HG03097 (cell line): ENCODE data around the gene MYL2.
"Not testable (repeated sequence)": the region's sequence is repeated elsewhere in the genome, so short reads cannot be mapped to it uniquely, and the experiment has no call there.

Experiments
- ATAC-seq: cut with Tn5 transposase; IDR thresholded peaks from one replicate; pipeline ENCODE4 v1.9.1; 2021; ENCODE audit not compliant: unreplicated experiment, low FRiP score

The MYL2 gene

DNA sequence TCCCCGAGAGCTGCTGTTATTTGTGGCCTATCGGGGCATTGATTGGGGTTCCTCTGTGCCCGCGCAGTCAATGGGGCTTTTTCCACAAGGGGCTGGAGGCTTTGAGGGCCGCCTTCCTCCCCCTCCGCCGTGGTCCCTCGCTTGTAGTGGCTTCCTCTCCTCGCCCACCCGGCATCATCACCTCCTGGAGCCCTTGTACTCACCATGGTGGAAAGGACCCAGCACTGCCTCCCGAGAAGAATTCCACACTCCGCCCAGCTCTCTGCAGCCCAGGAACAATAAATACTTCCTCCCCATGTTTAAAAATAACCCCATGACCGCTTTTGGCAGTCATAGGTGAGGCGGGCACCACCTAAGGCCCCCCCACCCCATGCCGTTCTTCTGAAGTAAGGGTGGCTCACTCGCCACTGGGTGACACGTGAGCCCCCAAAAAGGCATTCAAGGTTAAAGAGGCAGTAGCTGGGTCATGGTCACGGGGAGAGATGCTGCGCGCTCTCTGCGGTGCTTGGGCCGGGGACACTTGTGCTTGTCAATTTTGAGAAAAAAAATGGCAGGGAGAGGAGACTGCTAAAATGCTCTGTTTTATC lies at the start of gene MYL2:
TSS of gene MYL2 (minus strand) at position 256 of the 587 bp plus-strand sequence. CDS start at position 206, 50 bp downstream.
- no peak for ATAC-seq

- no peak for ATAC-seq
Measured at GRCh38 chr12:110966081-110966760, 45.8 kb upstream of the MYL2 start.

- ATAC-seq: no peak
Measured at GRCh38 chr12:110965574-110965973, 45.2 kb upstream of the MYL2 start.

DNA sequence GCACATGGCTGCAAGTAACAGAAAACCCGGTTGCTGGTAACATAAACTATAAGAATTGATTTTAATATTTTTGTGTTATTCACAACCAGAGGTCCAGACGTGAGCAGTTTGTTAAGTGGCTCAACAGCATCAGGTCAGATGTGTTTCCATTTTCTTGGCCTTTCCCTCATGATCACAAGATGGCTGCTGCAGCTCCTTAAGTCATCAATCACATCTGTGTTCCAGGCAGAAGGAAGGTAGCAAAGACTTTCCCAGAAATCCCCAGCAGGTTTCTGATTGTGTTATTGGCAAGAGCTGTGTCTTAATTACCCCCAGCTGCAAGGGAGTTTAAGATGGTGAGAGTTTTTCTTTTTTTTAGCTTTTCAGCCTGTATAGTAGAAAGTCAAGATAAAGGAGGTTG lies 40.4 kb upstream of the MYL2 start:
- ATAC-seq: no peak

- no peak for ATAC-seq
Measured at GRCh38 chr12:110957652-110958051, 37.3 kb upstream of the MYL2 start.

- no peak for ATAC-seq
Measured at GRCh38 chr12:110957159-110957558, 36.8 kb upstream of the MYL2 start.

- ATAC-seq: not testable (repeated sequence)
Measured at GRCh38 chr12:110950867-110951266, 30.5 kb upstream of the MYL2 start.

GRCh38 chr12:110950466-110950865 lies 30.1 kb upstream of the MYL2 start:
- ATAC-seq: not testable (repeated sequence)

DNA sequence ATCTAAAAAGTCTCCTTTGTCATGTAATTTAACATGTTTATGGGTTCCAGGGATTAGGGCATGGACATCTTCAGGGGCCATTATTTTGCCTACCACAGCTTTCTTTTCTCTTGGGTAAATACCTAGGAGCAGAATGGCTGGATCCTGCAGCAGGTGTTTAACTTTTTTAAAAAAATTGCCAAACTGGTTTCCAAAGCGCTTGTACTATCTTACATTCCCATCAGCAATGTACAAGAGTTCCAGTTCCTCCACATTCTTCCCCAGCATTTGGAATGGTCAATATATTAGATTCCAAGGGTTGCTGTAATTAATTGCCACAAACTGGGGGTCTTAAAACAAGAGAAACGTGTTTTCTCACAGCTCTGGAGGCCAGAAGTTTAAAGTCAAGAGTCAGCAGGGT lies 27.7 kb upstream of the MYL2 start:
- no peak for ATAC-seq

- ATAC-seq: no peak
Measured at GRCh38 chr12:110943373-110943772, 23.0 kb upstream of the MYL2 start.

DNA sequence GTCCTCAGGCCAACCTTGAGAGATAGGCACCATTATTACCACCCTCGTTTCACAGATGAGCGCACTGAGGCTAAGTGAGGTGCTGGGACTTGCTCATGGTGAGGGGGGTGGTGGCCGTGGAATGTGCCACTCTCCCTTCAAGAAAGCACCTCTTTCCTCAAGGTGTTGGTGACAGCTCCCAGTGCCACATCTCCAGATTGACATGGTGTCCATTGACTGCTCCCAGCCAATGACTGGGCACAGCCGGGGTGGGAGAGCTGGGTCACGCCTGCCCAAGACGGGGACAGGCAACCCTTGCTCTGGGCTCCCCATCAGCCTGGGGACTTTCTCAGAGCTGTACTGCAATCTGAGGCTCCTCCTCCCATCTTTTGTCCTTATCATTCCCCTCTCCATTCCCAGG lies 21.0 kb upstream of the MYL2 start:
- ATAC-seq: no peak

DNA sequence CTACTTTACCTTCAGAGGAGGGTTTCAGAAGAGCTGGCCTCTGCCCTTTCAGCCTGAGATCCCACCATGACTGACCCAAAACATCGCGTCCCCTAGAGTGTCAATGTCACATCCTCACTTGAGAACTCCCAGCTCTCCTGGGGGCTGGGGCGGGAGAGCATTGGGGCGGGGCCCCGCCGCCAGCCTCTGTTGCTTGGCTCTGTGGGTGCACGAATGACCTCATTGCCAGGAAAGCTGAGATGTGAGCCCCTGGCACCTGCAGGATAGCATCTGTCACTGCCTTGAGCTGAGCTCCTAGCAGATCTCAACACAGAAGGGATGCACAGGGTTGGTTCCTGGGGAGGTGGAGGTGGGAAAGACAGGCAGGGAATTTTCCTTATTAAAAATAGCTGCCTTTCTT lies 20.6 kb upstream of the MYL2 start:
- no peak for ATAC-seq

- ATAC-seq: no peak
Measured at GRCh38 chr12:110940296-110940695, 19.9 kb upstream of the MYL2 start.

GRCh38 chr12:110937104-110937641 lies 16.8 kb upstream of the MYL2 start:
- no peak for ATAC-seq

GRCh38 chr12:110936367-110937103 lies 16.2 kb upstream of the MYL2 start:
- no peak for ATAC-seq

- ATAC-seq: no peak
Measured at GRCh38 chr12:110935588-110935987, 15.2 kb upstream of the MYL2 start.

- no peak for ATAC-seq
Measured at GRCh38 chr12:110934093-110934852, 13.9 kb upstream of the MYL2 start.

DNA sequence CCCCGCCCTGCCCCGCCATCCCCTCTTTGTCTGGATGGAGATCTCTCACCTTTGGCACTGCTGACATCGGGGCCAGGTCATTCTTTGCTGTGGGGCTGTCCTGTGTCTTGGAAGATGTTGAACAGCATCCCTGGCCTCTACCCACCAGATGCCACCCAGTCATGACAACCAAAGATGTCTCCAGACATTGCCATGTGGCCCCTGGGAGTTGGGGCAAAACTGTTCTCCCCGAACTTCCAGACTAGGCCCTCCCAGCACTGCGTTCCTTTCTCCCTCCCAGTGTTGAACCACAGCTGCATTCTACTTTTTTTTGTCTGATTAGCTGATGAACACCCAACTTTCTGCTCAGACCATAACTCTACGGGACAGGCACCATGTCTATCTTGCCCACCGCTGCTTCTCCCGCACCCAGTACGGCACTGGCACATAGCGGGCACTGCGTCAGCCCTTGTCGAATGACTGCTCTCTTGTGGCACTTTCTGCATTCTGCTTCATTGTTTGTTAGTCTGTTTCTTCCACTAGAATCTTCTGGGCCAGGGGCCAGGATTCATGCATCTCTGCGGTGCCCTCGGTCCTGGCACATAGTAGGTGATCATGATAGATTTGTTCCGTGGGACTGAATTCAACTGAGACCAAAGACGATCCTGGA lies 13.1 kb upstream of the MYL2 start:
- no peak for ATAC-seq

- ATAC-seq: no peak
Measured at GRCh38 chr12:110932046-110932445, 11.7 kb upstream of the MYL2 start.

DNA sequence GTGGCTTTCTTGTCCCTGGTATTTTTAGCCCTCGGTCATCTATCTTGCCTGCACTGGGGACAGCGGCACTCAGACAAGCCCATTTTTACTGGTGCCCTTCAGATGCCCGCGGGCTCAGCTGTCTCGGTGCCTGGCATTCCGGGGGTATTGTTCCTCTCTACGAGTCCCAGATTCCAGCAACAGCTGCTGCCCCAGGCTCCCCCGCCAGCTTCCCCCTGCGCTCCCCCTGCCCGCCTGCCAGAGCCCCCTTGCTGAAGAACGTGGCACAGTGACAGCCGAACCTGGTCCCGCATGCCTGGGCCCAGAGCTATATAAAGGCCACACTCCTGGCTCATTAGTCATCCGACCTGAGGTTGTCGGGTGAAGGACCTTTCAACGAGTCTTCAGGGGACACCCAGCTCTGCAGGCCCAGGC lies 10.9 kb upstream of the MYL2 start:
- ATAC-seq: no peak
